ENCODE results near the gene TASP1.

Gene TASP1

DNA sequence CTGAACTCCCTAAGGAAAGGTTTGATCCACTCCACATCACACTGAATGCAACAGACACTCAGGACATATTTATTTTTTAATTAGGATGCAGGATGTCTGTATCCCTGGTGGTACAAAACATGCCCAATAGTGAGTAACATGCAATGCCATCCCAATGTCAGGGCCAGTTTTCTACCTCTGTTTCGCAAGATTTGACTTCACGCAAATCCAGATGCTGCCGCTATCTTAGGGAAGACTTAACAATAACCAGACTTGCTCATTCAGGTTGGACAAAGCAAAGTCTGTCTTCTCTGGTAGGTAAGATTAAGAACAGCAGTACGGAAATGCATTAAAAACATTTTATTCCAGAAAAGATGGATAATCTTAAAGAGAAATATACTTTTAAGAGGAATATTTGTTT, 103.1 kb downstream of the TASP1 start:
- H3K4me2 ChIP-seq (ENCODE audit: low read length): no peak overlapping the region
- H4K20me1 ChIP-seq (ENCODE audit: insufficient read depth, low read length): no peaks in the 10 kb centered on the region; the same call in 1 of the 2 replicates
- no peak overlapping the region for H3K27ac ChIP-seq (ENCODE audit: low read length)
- H2AFZ ChIP-seq (ENCODE audit: low read depth, low read length): no peak overlapping the region
- H3K4me1 ChIP-seq (ENCODE audit: low read length): no peaks in the 10 kb centered on the region
- no peak for TF ChIP-seq EZH2phosphoT487 (IDR thresholded peaks at IDR 0.05; ENCODE audit: low read depth)
- TF ChIP-seq, protein P1, sequence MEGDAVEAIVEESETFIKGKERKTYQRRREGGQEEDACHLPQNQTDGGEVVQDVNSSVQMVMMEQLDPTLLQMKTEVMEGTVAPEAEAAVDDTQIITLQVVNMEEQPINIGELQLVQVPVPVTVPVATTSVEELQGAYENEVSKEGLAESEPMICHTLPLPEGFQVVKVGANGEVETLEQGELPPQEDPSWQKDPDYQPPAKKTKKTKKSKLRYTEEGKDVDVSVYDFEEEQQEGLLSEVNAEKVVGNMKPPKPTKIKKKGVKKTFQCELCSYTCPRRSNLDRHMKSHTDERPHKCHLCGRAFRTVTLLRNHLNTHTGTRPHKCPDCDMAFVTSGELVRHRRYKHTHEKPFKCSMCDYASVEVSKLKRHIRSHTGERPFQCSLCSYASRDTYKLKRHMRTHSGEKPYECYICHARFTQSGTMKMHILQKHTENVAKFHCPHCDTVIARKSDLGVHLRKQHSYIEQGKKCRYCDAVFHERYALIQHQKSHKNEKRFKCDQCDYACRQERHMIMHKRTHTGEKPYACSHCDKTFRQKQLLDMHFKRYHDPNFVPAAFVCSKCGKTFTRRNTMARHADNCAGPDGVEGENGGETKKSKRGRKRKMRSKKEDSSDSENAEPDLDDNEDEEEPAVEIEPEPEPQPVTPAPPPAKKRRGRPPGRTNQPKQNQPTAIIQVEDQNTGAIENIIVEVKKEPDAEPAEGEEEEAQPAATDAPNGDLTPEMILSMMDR (IDR thresholded peaks at IDR 0.05; ENCODE audit: low read depth, low read length): no peak
- no peaks in the 10 kb centered on the region for H3K27me3 ChIP-seq (ENCODE audit: low read depth, low read length)
- H3K79me2 ChIP-seq (ENCODE audit: low read length): no peaks in the 10 kb centered on the region
- H3K9me3 ChIP-seq (ENCODE audit: insufficient read depth, low read length): no peaks in the 10 kb centered on the region
- H3K9ac ChIP-seq (ENCODE audit: low read length): no peak overlapping the region
- H3K36me3 ChIP-seq (replicated peaks; ENCODE audit: low read depth, low read length): no peaks in the 10 kb centered on the region
- H3K4me3 ChIP-seq (ENCODE audit: low read length): no peak overlapping the region

DNA sequence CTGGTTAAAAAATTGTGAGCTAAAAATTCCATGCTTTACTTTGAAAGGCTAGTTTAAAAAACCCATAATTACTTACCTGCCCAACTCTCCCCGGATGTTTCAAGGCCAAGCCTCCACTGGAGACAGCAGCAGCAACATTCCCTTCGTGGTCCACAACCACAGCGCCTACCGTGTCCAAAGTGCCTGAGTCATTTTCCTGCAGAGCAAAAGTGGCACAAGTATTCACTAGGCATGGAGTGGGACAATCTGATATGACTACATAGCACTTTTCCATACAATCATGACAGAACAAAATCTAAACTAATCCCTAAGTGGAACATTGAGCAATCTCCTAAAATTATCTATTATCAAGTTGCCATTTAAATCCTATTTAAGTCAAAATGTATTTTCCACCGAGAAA, 104.8 kb downstream of the TASP1 start:
- no peaks in the 10 kb centered on the region for H3K36me3 ChIP-seq (replicated peaks; ENCODE audit: low read depth, low read length)
- no peak overlapping the region for H3K27ac ChIP-seq (ENCODE audit: low read length)
- no peak overlapping the region for H3K4me3 ChIP-seq (ENCODE audit: low read length)
- H3K9me3 ChIP-seq (ENCODE audit: insufficient read depth, low read length): no peaks in the 10 kb centered on the region
- H3K4me2 ChIP-seq (ENCODE audit: low read length): no peak overlapping the region
- H2AFZ ChIP-seq (ENCODE audit: low read depth, low read length): no peak overlapping the region
- H3K27me3 ChIP-seq (ENCODE audit: low read depth, low read length): no peaks in the 10 kb centered on the region
- no peaks in the 10 kb centered on the region for H3K4me1 ChIP-seq (ENCODE audit: low read length)
- no peaks in the 10 kb centered on the region for H3K79me2 ChIP-seq (ENCODE audit: low read length)
- TF ChIP-seq EZH2phosphoT487 (IDR thresholded peaks at IDR 0.05; ENCODE audit: low read depth): no peak
- TF ChIP-seq, protein P1 (IDR thresholded peaks at IDR 0.05; ENCODE audit: low read depth, low read length): no peak
- H4K20me1 ChIP-seq (ENCODE audit: insufficient read depth, low read length): no peaks in the 10 kb centered on the region
- H3K9ac ChIP-seq (ENCODE audit: low read length): no peak overlapping the region

DNA sequence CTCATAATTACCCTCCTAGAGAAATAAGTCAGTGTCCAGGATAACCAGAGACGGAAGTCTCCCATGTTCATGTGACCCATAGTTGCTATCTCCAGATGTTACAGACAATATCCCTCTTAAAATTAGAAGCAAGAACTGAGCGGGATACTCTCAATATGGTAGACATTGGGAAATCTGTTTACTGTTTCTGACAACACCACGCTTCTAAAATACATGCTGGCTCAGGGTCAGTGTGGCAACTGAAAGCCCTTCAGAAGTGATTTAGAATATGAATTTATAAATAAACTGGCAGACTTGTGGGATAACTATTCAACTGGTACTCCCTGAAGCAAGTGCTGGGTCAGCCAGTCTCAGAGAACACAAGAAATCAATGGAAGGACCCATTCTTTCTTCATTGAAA, 108.6 kb downstream of the TASP1 start:
- H3K27me3 ChIP-seq (ENCODE audit: low read depth, low read length): no peaks in the 10 kb centered on the region
- no peak overlapping the region for H3K4me2 ChIP-seq (ENCODE audit: low read length)
- no peak for TF ChIP-seq EZH2phosphoT487 (IDR thresholded peaks at IDR 0.05; ENCODE audit: low read depth)
- TF ChIP-seq, protein P1 (IDR thresholded peaks at IDR 0.05; ENCODE audit: low read depth, low read length): no peak
- H2AFZ ChIP-seq (ENCODE audit: low read depth, low read length): no peak overlapping the region
- H3K9me3 ChIP-seq (ENCODE audit: insufficient read depth, low read length): no peaks in the 10 kb centered on the region
- peaks cover 3% of the 10 kb centered on the region for H3K36me3 ChIP-seq (replicated peaks; ENCODE audit: low read depth, low read length)
- no peaks in the 10 kb centered on the region for H3K79me2 ChIP-seq (ENCODE audit: low read length)
- no peaks in the 10 kb centered on the region for H4K20me1 ChIP-seq (ENCODE audit: insufficient read depth, low read length)
- no peak overlapping the region for H3K27ac ChIP-seq (ENCODE audit: low read length)
- H3K4me1 ChIP-seq (ENCODE audit: low read length): no peaks in the 10 kb centered on the region
- no peak overlapping the region for H3K9ac ChIP-seq (ENCODE audit: low read length)
- no peak overlapping the region for H3K4me3 ChIP-seq (ENCODE audit: low read length)

DNA sequence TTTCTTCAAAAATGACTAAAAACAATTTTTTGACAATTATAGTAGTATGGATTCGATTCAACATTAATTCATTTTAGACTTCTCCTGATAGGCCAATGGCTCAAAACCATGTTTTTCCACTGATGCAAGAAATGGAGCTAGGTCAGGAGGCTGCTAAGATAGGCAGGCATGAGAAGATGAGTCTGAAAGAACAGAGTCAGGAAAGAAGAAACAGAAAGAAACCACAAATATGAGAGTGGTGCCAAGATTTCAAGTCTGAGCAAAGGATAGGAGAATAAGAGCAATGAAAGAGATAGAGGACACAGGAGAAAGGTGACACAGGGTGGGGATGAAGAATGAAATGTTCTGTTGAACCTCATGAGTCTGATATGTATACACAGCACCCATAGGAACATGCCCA, 112.2 kb downstream of the TASP1 start:
- no peak for TF ChIP-seq EZH2phosphoT487 (IDR thresholded peaks at IDR 0.05; ENCODE audit: low read depth)
- TF ChIP-seq, protein P1 (IDR thresholded peaks at IDR 0.05; ENCODE audit: low read depth, low read length): no peak
- no peaks in the 10 kb centered on the region for H3K4me1 ChIP-seq (ENCODE audit: low read length)
- no peak overlapping the region for H3K4me2 ChIP-seq (ENCODE audit: low read length)
- H3K36me3 ChIP-seq (replicated peaks; ENCODE audit: low read depth, low read length): peaks cover 3% of the 10 kb centered on the region
- H2AFZ ChIP-seq (ENCODE audit: low read depth, low read length): no peak overlapping the region
- no peaks in the 10 kb centered on the region for H3K9me3 ChIP-seq (ENCODE audit: insufficient read depth, low read length)
- no peak overlapping the region for H3K27ac ChIP-seq (ENCODE audit: low read length)
- no peaks in the 10 kb centered on the region for H3K27me3 ChIP-seq (ENCODE audit: low read depth, low read length)
- H3K79me2 ChIP-seq (ENCODE audit: low read length): no peaks in the 10 kb centered on the region
- no peak overlapping the region for H3K9ac ChIP-seq (ENCODE audit: low read length)
- H4K20me1 ChIP-seq (ENCODE audit: insufficient read depth, low read length): no peaks in the 10 kb centered on the region
- no peak overlapping the region for H3K4me3 ChIP-seq (ENCODE audit: low read length)

All from OCI-LY3 (cell line).